GM20431 (cell line): ENCODE measurements around the gene KIF26B.
"Not testable (repeated sequence)": the region's sequence is repeated elsewhere in the genome, so short reads cannot be mapped to it uniquely, and the experiment has no call there.

ENCODE experiments used
- in situ Hi-C: fragments of 300-500 bp; cut with MseI, MboI; formaldehyde crosslinking; loops from one replicate; pipeline ENCODE4 v1.15.0; 2020; ENCODE audit warnings: low sequenced_read_pairs; ENCODE audit not compliant: unreplicated experiment

KIF26B gene

DNA sequence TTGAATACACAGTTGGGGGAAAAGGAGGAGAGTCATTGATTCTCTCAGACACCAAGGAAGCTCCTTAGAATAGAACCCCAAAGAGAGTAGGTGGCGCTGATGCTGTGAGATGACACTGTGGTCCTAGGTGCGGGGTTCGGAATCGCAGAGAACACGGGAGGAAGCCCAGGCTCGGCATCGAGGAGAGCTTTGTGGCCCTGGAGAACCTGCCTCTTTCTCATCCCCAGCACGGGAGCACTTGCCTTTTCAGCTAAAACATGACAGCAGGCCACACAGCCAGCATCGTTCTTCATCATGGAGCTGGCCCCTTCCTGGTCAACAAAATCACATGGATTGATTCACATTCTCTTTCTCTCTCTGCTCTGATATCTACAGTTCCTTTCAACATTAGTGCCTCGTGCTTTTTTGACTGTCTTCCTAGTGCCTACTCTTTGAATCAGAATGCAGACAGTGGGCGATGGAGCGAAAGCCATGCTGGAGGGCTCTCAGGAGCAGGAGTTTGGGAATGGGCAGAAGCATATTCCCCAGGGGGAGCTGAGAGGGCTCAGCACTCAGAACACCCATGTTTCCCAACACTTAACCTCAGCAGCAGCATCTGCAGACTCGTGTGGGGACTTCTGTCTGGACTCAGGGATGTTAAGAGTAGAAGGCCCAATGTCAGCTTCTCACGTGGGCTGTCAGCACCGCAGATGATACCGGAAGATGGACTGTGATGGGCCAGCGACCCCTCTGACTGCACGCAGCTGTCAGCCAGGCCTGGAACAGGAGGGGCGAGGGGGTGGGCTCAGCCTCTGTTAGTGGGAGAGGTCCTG lies 539.4 kb downstream of the KIF26B start:
- in situ Hi-C loops, result no loop called here

DNA sequence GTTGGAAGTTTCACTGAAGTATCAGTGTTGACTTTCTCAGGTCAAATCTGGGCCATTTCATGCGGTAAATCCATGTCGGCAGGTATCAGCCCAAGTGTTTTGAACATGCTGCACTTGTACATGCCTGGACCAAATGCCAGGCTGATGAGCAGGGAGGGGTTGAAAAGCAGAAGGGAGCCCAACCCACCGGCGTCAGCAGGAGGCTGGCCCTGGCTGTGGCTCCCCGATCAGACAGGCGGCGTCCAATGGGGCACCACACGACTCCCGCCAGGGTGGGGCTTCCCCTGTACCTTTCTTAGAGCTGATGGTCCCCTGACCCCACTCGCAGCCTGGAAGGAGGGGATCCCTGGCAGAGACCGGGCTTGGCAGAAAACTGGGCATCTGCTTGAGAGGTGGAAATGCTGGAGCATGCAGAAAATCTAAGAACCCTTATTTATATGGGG lies 540.0 kb downstream of the KIF26B start:
- in situ Hi-C loops, result no loop called here

- in situ Hi-C loops, result no loop called here
These were observed 540.4 kb downstream of the KIF26B start for GRCh38 chr1:245695211-245695610.

DNA sequence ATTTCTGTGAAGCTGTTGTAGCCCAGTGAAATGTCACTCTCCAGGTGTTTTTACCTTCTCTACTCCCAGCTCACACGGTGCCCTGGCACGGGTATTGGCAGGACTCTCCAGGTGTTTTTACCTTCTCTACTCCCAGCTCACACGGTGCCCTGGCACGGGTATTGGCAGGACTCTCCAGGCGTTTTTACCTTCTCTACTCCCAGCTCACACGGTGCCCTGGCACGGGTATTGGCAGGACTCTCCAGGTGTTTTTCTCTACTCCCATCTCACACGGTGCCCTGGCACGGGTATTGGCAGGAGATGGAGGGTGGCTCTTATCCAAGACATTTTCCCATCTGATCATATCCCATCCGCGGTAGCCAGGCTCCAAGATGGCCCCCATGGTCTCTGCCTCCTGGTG lies 540.9 kb downstream of the KIF26B start:
- in situ Hi-C loops, result not testable (repeated sequence)

DNA sequence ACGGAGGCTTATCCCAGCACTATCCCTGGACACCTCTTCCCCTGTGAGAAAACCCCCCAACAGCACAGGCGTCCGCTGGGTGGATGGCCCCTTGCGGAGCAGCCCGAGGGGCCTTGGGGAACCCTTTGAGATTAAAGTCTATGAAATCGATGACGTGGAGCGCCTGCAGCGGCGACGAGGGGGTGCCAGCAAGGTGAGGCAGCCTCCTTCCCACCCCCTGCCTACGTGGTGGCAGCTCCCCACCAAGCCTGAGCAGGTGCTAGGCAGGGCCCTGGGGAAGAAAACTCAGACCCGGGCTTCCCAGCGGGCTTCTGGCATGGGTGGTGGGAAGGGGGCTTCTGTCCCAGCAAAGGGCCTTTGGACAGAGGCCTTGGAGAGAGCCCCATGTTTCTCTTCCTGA lies 543.3 kb downstream of the KIF26B start:
- in situ Hi-C loops, result no loop called here

DNA sequence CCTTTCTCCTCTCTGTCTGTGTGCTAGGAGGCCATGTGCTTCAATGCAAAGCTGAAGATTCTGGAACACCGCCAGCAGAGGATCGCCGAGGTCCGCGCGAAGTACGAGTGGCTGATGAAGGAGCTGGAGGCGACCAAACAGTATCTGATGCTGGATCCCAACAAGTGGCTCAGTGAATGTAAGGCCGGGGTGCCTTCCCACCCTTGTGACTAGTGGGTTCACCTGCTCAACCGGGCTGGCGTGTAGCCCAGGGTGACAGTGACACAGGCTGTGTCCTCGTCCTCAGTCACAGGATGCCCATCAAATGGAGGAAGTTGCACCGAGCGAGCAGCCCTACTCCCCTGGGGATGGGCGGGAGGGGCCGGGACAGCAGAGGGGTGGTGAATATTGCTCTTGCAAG lies 544.1 kb downstream of the KIF26B start:
- in situ Hi-C loops, result no loop called here

- in situ Hi-C loops, result no loop called here
These were observed 545.8 kb downstream of the KIF26B start for GRCh38 chr1:245700631-245701030.

- in situ Hi-C loops, result no loop called here
These were observed 546.8 kb downstream of the KIF26B start for GRCh38 chr1:245701631-245702030.

DNA sequence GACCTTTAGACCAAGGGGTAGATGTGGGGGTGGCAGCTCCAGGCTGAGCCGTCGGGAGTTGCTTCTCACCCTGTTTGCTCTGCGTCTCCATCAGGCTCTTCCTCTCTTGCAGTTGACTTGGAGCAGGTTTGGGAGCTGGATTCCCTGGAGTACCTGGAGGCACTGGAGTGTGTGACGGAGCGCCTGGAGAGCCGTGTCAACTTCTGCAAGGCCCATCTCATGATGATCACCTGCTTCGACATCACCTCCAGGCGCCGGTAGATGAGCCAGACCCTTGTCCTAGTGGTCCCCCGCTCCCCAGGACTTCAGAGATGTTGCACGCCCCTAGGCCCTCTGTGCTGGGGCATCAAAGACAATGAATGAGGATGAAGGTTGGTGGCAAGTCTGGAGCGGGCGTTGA lies 547.6 kb downstream of the KIF26B start:
- in situ Hi-C loops, result no loop called here

- in situ Hi-C loops, result no loop called here
These were observed 549.6 kb downstream of the KIF26B start for GRCh38 chr1:245704341-245704740.

GRCh38 chr1:245704765-245705164 lies 550.0 kb downstream of the KIF26B start:
- in situ Hi-C loops, result no loop called here

DNA sequence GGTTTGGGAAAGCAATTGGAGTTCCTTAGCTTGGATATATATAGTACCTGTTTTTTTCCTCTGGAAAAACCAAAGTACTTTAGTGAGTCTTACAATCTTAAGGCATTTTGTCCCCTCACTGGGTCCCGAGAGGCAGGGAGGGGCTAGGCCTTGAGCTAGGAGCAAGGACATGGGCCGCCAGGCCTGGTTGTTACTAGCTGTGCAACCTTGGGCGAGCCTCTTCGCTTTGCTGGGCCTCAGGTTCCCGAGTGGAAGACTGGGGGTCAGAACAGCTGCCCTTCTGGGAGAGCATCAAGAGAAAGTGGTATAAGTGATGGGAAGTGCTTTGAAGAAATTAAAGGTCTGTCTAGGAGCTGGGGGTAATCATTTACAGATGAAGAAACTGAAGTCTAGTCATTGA lies 553.2 kb downstream of the KIF26B start:
- in situ Hi-C loops, result no loop called here

GRCh38 chr1:245710961-245711903 lies 556.4 kb downstream of the KIF26B start:
- in situ Hi-C loops, result no loop called here

- in situ Hi-C loops, result not testable (repeated sequence)
These were observed 559.2 kb downstream of the KIF26B start for GRCh38 chr1:245714027-245714426.

GRCh38 chr1:245715291-245715701 lies 560.5 kb downstream of the KIF26B start:
- in situ Hi-C loops, result no loop called here

DNA sequence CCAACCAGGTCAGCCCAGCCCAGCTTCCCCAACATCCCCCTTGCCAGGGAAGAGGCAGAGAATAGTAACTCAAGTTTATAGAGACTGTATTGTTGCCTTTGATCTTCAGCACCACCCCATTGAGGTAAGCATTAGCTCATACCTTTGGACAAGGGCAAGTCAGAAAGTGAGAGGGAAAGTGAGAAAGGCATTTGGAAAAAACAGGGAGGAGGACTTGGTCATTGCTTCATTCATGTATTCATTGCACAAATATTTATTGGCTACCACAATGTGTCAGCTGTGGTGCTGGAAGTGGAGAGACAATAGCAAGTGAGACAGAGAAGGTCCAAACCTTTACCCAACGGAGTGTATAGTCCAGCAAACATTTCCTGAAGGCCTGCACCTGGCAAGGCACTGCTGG lies 561.2 kb downstream of the KIF26B start:
- in situ Hi-C loops, result no loop called here

GRCh38 chr1:245716561-245716960 lies 561.8 kb downstream of the KIF26B start:
- in situ Hi-C loops, result no loop called here

GRCh38 chr1:245717611-245718010 lies 562.8 kb downstream of the KIF26B start:
- in situ Hi-C loops, result no loop called here

DNA sequence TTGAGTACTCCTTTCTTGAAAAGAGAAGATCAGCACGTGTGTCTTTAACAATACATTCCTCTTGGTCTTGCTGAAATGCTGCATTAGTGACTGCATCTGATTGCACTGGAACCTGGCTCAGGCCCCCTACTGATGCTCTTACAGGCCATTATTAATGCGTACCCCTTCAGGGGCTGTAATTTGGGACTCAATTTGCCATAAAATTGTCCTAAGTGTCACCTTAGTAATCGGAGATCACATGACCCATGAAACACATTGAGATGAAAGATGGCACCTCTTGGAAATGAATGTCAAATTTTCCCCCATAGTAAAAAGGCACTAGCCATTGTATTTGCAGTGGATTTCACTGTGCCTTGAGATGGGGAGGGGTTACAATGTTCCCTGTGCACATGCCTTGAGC lies 563.3 kb downstream of the KIF26B start:
- in situ Hi-C loops, result no loop called here

GRCh38 chr1:245718951-245719350 lies 564.2 kb downstream of the KIF26B start:
- in situ Hi-C loops, result no loop called here

DNA sequence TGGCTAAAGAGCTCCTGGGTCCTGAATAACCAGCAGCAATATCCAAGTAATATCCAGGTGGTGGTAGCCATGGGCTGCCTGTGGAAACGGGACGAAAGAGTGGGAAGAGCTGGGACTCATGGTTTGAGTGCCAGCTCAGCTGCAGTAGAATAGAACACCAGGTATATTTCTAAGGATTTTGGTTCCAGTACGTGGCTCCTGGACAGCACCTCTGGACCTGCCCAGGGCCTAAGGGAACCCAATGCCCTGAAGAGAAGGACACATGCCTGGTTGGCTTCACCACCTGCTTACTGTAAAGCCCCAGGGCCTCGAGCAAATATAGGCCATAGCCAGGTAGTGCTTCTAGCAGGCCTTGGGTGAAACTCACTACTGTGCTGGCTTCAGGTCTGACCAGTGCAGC lies 566.7 kb downstream of the KIF26B start:
- in situ Hi-C loops, result no loop called here
